ENCODE results near the gene PGAM2.

The PGAM2 gene

DNA sequence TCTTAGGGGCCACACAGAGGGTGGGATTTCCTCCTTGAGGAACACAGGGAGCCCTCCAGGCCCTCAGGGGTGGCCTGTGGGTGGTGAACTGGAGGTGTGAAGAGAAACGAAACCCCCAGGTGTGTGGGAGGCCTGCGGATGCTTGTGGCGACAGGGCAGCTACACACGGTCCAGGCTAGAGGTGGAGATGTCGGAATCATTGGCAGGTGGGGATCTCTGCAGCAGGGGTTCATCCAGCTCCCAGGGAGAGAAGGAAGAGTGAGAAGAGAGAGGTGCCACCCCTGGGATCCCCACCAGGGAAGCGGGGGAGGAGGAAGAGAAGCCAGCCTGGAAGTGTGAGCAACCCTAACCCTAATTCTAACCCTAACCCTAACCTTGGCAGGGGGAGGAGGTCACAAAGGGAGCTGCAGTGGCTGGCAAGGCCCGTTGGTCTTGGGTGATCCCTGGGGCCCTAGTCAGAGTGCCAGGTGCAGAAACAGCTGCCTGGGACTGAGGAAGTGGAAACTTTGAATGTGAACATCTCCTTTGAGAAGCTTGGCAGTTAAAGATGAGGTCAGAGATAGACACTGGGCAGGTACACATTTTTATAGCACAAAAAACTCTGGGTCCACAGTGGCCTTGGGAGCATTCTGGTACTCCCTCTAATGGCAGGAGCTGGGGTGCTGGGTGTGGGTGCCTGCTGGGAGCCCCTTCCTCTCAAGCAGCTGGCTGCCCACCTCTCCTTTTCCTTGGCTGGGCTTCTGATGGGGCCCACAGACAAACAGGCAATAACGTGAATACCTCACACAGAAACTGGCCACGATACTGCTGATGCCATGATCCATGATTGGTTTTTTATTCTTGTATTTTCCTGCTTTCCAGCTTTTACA, 31.9 kb upstream of the PGAM2 start:
- TF ChIP-seq CTCF (conservative IDR thresholded peaks at IDR 0.05; ENCODE audit: low read depth, low read length), result no peak
- no peak for DNase-seq (ENCODE audit: low read depth)
- no peak overlapping the region for H3K4me3 ChIP-seq (ENCODE audit: low read length)

DNA sequence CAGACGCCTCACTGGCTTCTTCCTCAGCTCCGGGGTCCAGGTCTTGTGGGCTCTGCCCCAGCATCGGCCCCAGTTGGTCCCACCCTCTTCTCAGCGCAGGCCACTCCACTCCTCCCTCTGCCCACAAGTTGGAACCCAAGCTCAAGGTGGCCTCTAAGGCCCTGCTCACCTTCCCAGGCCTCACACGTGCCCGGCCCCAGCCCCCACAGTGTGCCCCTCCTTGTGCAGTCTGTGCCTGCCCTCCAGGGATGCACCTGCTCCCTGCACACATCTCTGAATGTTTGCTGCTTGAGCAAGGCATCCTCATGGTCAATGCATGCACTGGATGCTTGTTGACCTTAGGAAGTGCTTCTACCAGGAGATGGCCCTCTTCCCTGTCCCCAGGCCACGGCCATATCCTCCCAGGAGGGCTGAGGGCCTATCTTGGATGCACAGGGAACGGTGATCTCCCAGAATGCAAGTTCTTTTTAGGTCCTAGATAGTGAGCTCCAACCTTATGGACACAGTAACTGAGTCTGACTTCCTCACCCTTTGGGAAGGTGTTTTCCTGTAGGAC, 31.0 kb upstream of the PGAM2 start:
- no peak overlapping the region for H3K4me3 ChIP-seq (ENCODE audit: low read length)
- TF ChIP-seq CTCF (conservative IDR thresholded peaks at IDR 0.05; ENCODE audit: low read depth, low read length), result no peak
- DNase-seq (ENCODE audit: low read depth), result no peak

DNA sequence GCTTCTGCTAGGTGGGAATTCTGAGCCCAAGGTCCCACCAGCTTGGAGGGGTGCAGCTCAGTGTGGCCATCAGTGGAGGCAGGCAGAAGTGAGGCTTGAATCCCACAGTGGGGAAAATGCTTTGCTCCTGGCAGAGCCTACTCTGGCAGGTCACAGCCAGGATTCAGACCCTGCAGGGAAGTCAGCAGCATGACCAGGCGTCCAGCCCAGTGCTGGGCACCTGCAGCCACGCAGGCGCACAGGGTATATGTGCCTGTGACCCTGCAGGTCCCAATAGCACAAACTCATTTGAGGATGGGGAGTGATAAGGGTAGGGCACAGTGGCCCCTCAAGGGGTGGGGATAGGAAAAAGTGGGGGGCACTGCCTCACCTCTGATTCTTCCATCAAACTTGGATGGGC, 30.4 kb upstream of the PGAM2 start:
- no peak for DNase-seq (ENCODE audit: low read depth)
- no peak overlapping the region for H3K4me3 ChIP-seq (ENCODE audit: low read length)
- no peak for TF ChIP-seq CTCF (conservative IDR thresholded peaks at IDR 0.05; ENCODE audit: low read depth, low read length)

DNA sequence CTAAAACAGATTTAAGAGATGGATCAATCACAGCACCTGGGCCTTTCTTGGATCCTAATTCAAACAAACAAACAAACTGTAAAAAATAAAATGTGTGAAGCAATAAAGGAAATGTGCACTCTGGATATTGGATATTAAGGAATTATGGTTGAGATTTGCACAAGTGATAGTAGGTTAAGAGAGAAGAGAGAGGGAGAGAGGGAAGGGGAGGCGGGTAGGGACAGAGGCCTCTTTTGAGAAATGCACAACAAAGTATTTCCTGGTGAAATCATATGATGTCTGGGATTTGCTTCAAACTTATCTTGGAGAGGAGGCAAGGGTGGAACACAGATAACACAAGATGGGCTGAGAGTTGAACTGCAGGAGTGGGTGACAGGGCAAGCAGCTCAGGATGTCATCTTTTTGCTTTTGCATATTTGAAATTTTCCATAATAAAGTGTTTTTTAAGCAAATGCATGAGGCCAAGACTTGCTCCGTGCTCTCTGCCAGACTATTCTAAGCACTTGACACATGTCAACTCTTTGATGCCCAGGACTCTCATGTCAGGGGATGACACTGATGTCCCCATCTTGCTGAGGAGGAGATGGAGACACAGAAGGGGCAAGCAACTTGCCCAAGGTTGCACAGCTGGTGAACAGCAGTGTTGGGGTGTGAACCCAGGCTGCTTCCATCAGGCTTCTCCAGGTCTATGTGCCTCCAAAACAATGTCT, 29.7 kb upstream of the PGAM2 start:
- TF ChIP-seq CTCF (conservative IDR thresholded peaks at IDR 0.05; ENCODE audit: low read depth, low read length), result no peak
- H3K4me3 ChIP-seq (ENCODE audit: low read length), result no peak overlapping the region
- DNase-seq (ENCODE audit: low read depth), result no peak

GRCh38 chr7:44094365-44094764, 29.0 kb upstream of the PGAM2 start:
- H3K4me3 ChIP-seq (ENCODE audit: low read length), result no peak overlapping the region
- TF ChIP-seq CTCF (conservative IDR thresholded peaks at IDR 0.05; ENCODE audit: low read depth, low read length), result no peak
- DNase-seq (ENCODE audit: low read depth), result no peak

GRCh38 chr7:44093102-44093641, 27.8 kb upstream of the PGAM2 start:
- no peak for DNase-seq (ENCODE audit: low read depth)
- no peak overlapping the region for H3K4me3 ChIP-seq (ENCODE audit: low read length)
- TF ChIP-seq CTCF (conservative IDR thresholded peaks at IDR 0.05; ENCODE audit: low read depth, low read length), result no peak

All from retinal pigment epithelial cell (primary cell).